Mesendoderm (in vitro differentiated cells): ENCODE data around the gene FAM83D.

Experiments used
- DNase-seq: peaks from one replicate; pipeline ENCODE4 v3.0.0; 2013
- H2AK5ac ChIP-seq: 2 replicates; pipeline ENCODE4 v1.6.1; 2013; ENCODE audit warnings: low read length, inconsistent platforms
- H2BK120ac ChIP-seq: 2 replicates; pipeline ENCODE4 v1.6.1; 2013; ENCODE audit warnings: low read depth, mild to moderate bottlenecking, low read length, moderate library complexity, mixed read lengths
- H2BK15ac ChIP-seq: replicated peaks from 2 replicates; pipeline ENCODE4 v1.6.1; 2013; ENCODE audit warnings: low read depth, mild to moderate bottlenecking, moderate library complexity
- H2BK5ac ChIP-seq: 2 replicates; pipeline ENCODE4 v1.6.1; 2013; ENCODE audit warnings: low read length, inconsistent platforms
- H3K18ac ChIP-seq: 2 replicates; pipeline ENCODE4 v1.6.1; 2013; ENCODE audit warnings: mild to moderate bottlenecking, low read length, mixed read lengths
- H3K23ac ChIP-seq: one replicate; pipeline ENCODE4 v1.6.1; 2013; ENCODE audit warnings: low read length
- H3K27ac ChIP-seq: 2 replicates; pipeline ENCODE4 v1.5.1; 2013; ENCODE audit warnings: low read depth, mild to moderate bottlenecking, inconsistent platforms, low read length, moderate library complexity
- H3K27me3 ChIP-seq: 2 replicates; pipeline ENCODE4 v1.6.1; 2013; ENCODE audit warnings: low read length, control low read depth, mild to moderate bottlenecking, inconsistent platforms; ENCODE audit not compliant: insufficient read depth, poor library complexity
- H3K36me3 ChIP-seq: 2 replicates; pipeline ENCODE4 v1.6.1; 2013; ENCODE audit warnings: low read length, inconsistent platforms; ENCODE audit not compliant: control insufficient read depth, insufficient read depth
- H3K4ac ChIP-seq: one replicate; pipeline ENCODE4 v1.6.1; 2013; ENCODE audit warnings: low read depth, mild to moderate bottlenecking, low read length, moderate library complexity
- H3K4me1 ChIP-seq: 2 replicates; pipeline ENCODE4 v1.6.1; 2013; ENCODE audit warnings: low read depth, low read length, inconsistent platforms; ENCODE audit not compliant: control insufficient read depth
- H3K4me2 ChIP-seq: 2 replicates; pipeline ENCODE4 v1.6.1; 2013; ENCODE audit warnings: low read length
- H3K4me3 ChIP-seq: 2 replicates; pipeline ENCODE4 v1.5.1; 2013; ENCODE audit warnings: mild to moderate bottlenecking, low read length
- H3K56ac ChIP-seq: one replicate; pipeline ENCODE4 v1.6.1; 2013; ENCODE audit warnings: low read length
- H3K79me1 ChIP-seq: 2 replicates; pipeline ENCODE4 v1.6.1; 2013; ENCODE audit warnings: low read length, inconsistent platforms
- H3K79me2 ChIP-seq: 2 replicates; pipeline ENCODE4 v1.6.1; 2013; ENCODE audit warnings: mild to moderate bottlenecking, low read length; ENCODE audit not compliant: control insufficient read depth, insufficient read depth
- H3K9ac ChIP-seq: 2 replicates; pipeline ENCODE4 v1.6.1; 2013; ENCODE audit warnings: low read length, inconsistent platforms
- H4K5ac ChIP-seq: one replicate; pipeline ENCODE4 v1.6.1; 2013; ENCODE audit warnings: low read length
- H4K8ac ChIP-seq: one replicate; pipeline ENCODE4 v1.6.1; 2013; ENCODE audit warnings: low read depth, mild to moderate bottlenecking, control low read depth, low read length, moderate library complexity
- WGBS: extraction: QIAGEN DNeasy Blood & Tissue Kit; methylation state at CpG from one replicate; pipeline ENCODE4 v1.1.7; 2013; ENCODE audit warnings: low lambda C conversion rate, missing lambda C conversion rate; ENCODE audit not compliant: insufficient coverage; ENCODE audit errors: extremely low coverage; 5-methylcytosine and 5-hydroxymethylcytosine counted together

FAM83D gene

GRCh38 chr20:38986663-38987062 is 60.4 kb downstream of the FAM83D start:
- H3K36me3 ChIP-seq = no peaks in the 10 kb centered on the region
- H3K4me2 ChIP-seq = no peak overlapping the region
- peaks cover 2% of the 10 kb centered on the region for H3K79me1 ChIP-seq
- no peak overlapping the region for H3K56ac ChIP-seq
- H3K23ac ChIP-seq = no peak overlapping the region
- WGBS = no CpG with 5 or more reads among the region's 2 CpGs
- H3K4me3 ChIP-seq = no peak overlapping the region
- H3K9ac ChIP-seq = no peak overlapping the region
- no peak overlapping the region for H2AK5ac ChIP-seq
- no peak overlapping the region for H3K4ac ChIP-seq
- no peak overlapping the region for H3K18ac ChIP-seq
- no peak overlapping the region for H2BK120ac ChIP-seq
- no peaks in the 10 kb centered on the region for H3K79me2 ChIP-seq
- H2BK5ac ChIP-seq = no peak overlapping the region
- no peaks in the 10 kb centered on the region for H3K4me1 ChIP-seq
- H3K27ac ChIP-seq = no peak overlapping the region
- H3K27me3 ChIP-seq = no peaks in the 10 kb centered on the region
- no peak for DNase-seq
- no peak overlapping the region for H4K8ac ChIP-seq
- no peak overlapping the region for H2BK15ac ChIP-seq
- no peak overlapping the region for H4K5ac ChIP-seq

GRCh38 chr20:38987777-38988176 is 61.6 kb downstream of the FAM83D start:
- H4K5ac ChIP-seq = no peak overlapping the region
- no peak overlapping the region for H3K4me2 ChIP-seq
- H2BK5ac ChIP-seq = no peak overlapping the region
- H3K56ac ChIP-seq = no peak overlapping the region
- peaks cover 2% of the 10 kb centered on the region for H3K36me3 ChIP-seq
- H3K4me3 ChIP-seq = no peak overlapping the region
- H3K27ac ChIP-seq = no peak overlapping the region
- peaks cover 2% of the 10 kb centered on the region for H3K79me1 ChIP-seq
- H3K4me1 ChIP-seq = no peaks in the 10 kb centered on the region
- no peak overlapping the region for H3K9ac ChIP-seq
- no peak overlapping the region for H4K8ac ChIP-seq
- H3K79me2 ChIP-seq = no peaks in the 10 kb centered on the region
- no peak overlapping the region for H3K18ac ChIP-seq
- no peak overlapping the region for H3K4ac ChIP-seq
- H2AK5ac ChIP-seq = no peak overlapping the region
- H3K27me3 ChIP-seq = no peaks in the 10 kb centered on the region
- DNase-seq = no peak
- H3K23ac ChIP-seq = no peak overlapping the region
- no peak overlapping the region for H2BK120ac ChIP-seq
- WGBS = no CpG with 5 or more reads among the region's 4 CpGs
- no peak overlapping the region for H2BK15ac ChIP-seq

DNA sequence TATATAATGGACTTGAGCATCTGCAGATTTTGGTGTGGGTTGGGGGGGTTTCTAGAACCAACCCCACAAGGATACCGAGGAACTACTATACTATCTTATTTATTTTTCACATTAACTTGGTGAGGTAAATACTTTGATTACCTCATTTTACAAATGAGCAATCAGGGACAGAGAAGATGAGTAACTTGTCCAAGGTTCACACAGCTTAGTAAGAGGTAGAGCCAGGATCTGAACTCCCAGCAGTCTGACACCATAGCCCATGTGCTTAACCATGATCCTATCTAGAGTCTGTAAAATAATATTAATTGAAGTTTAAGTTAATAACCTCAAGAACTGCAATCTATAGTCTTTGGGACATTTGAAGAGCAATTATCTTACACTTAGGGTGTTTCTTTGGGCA is 64.5 kb downstream of the FAM83D start:
- Histone ChIP-seq H2BK5ac (no peak overlapping the region), H3K9ac (no peak overlapping the region), H3K79me2 (no peaks in the 10 kb centered on the region), H3K18ac (no peak overlapping the region), H3K4me1 (no peaks in the 10 kb centered on the region), H2AK5ac (no peak overlapping the region), H3K27me3 (no peaks in the 10 kb centered on the region), H3K36me3 (peaks cover 2% of the 10 kb centered on the region), H3K27ac (no peak overlapping the region), H3K4ac (no peak overlapping the region), H3K79me1 (peaks cover 2% of the 10 kb centered on the region), H3K23ac (no peak overlapping the region), H4K5ac (no peak overlapping the region), H3K4me2 (no peak overlapping the region), H2BK15ac (no peak overlapping the region), H3K4me3 (no peak overlapping the region), H2BK120ac (no peak overlapping the region), H4K8ac (no peak overlapping the region), H3K56ac (no peak overlapping the region)
- no peak for DNase-seq
- no CpG with 5 or more reads among the region's 1 CpG for WGBS

GRCh38 chr20:38991814-38992704 is 65.8 kb downstream of the FAM83D start:
- H2BK15ac ChIP-seq = no peak overlapping the region
- no peak for DNase-seq

GRCh38 chr20:38995536-38996044 is 69.4 kb downstream of the FAM83D start:
- H4K5ac ChIP-seq = no peak overlapping the region
- H3K4ac ChIP-seq = no peak overlapping the region
- H3K79me2 ChIP-seq = no peaks in the 10 kb centered on the region
- no peak overlapping the region for H2AK5ac ChIP-seq
- no peak overlapping the region for H3K56ac ChIP-seq
- no peak overlapping the region for H3K4me3 ChIP-seq
- no peak overlapping the region for H3K18ac ChIP-seq
- H3K23ac ChIP-seq = no peak overlapping the region
- DNase-seq = no peak
- H2BK120ac ChIP-seq = no peak overlapping the region
- no peak overlapping the region for H3K4me2 ChIP-seq
- no peaks in the 10 kb centered on the region for H3K4me1 ChIP-seq
- no peak overlapping the region for H3K9ac ChIP-seq
- H3K79me1 ChIP-seq = no peaks in the 10 kb centered on the region
- H3K27ac ChIP-seq = no peak overlapping the region
- WGBS = no CpG with 5 or more reads among the region's 3 CpGs
- peaks cover 2% of the 10 kb centered on the region for H3K36me3 ChIP-seq
- H2BK15ac ChIP-seq = no peak overlapping the region
- H2BK5ac ChIP-seq = no peak overlapping the region
- H4K8ac ChIP-seq = no peak overlapping the region
- no peaks in the 10 kb centered on the region for H3K27me3 ChIP-seq

More at GRCh38 chr20:38991814-38992704, 65.8 kb downstream of the FAM83D start:
- Histone ChIP-seq H4K5ac (no peak overlapping the region), H3K56ac (no peak overlapping the region), H3K4me3 (no peak overlapping the region), H3K4me2 (no peak overlapping the region), H3K4me1 (no peaks in the 10 kb centered on the region), H3K18ac (no peak overlapping the region), H3K27me3 (no peaks in the 10 kb centered on the region), H3K36me3 (peaks cover 2% of the 10 kb centered on the region), H3K27ac (no peak overlapping the region), H2BK120ac (no peak overlapping the region), H2AK5ac (no peak overlapping the region), H3K4ac (no peak overlapping the region), H3K9ac (no peak overlapping the region), H4K8ac (no peak overlapping the region), H3K23ac (no peak overlapping the region), H2BK5ac (no peak overlapping the region), H3K79me1 (no peaks in the 10 kb centered on the region), H3K79me2 (no peaks in the 10 kb centered on the region)
- WGBS = no CpG with 5 or more reads among the region's 5 CpGs
